CD14-positive monocyte (primary cell): ENCODE data around the gene GSTO2. TPM values are rescaled to one million over a fixed set of nuclear protein-coding genes. Genes with fewer than 3 reads are reported as not detected.

Experiments used
- DNase-seq, 3 donors: peaks; one replicate each; pipeline ENCODE4 v3.0.0-alpha.2; 2011 to 2022
- H2AFZ ChIP-seq: 2 replicates; pipeline ENCODE4 v1.6.0; 2012; ENCODE audit warnings: mild to moderate bottlenecking, low read depth, low read length, inconsistent platforms; ENCODE audit not compliant: insufficient read depth, poor library complexity, severe bottlenecking
- H3K27ac ChIP-seq, 2 donors: 1 replicate in 1 of 2; 2 replicates in 1 of 2; pipeline ENCODE4 v1.5.1; 2012 to 2013; ENCODE audit warnings: low read length in 2 of 2, control low read depth in 1 of 2, inconsistent platforms in 1 of 2, low read depth in 1 of 2, mild to moderate bottlenecking in 1 of 2
- H3K27me3 ChIP-seq, 2 donors: one replicate each; pipeline versions ENCODE4 v1.6.0 to v1.6.1; 2011 to 2013; ENCODE audit warnings: low read length in 2 of 2; ENCODE audit not compliant: control insufficient read depth in 2 of 2, insufficient read depth in 2 of 2
- H3K36me3 ChIP-seq, 2 donors: replicated peaks in 1 of 2; 1 replicate in 1 of 2; 2 replicates in 1 of 2; pipeline versions ENCODE4 v1.5.1 to v1.6.1; 2012 to 2013; ENCODE audit warnings: low read length in 2 of 2, control low read depth in 1 of 2, inconsistent platforms in 1 of 2, mild to moderate bottlenecking in 1 of 2; ENCODE audit not compliant: insufficient read depth in 2 of 2, control insufficient read depth in 1 of 2
- H3K4me1 ChIP-seq, 2 donors: 1 replicate in 1 of 2; 2 replicates in 1 of 2; pipeline versions ENCODE4 v1.5.1 to v1.6.1; 2012 to 2013; ENCODE audit warnings: low read length in 2 of 2, control low read depth in 1 of 2, inconsistent platforms in 1 of 2, mild to moderate bottlenecking in 1 of 2, moderate library complexity in 1 of 2; ENCODE audit not compliant: insufficient read depth in 2 of 2, control insufficient read depth in 1 of 2
- H3K4me2 ChIP-seq: replicated peaks from 2 replicates; pipeline ENCODE3; 2012; ENCODE audit warnings: low read length, moderate library complexity, mild to moderate bottlenecking; ENCODE audit not compliant: poor library complexity, severe bottlenecking; ENCODE audit errors: extremely low read depth
- H3K4me3 ChIP-seq, 3 experiments: fragments of 200-600 bp in 1 of 3; sonication (generic) in 1 of 3; replicated peaks in 1 of 3; 1 replicate in 2 of 3; 2 replicates in 1 of 3; pipeline ENCODE4 v1.5.1; 2011 to 2013; ENCODE audit warnings: low read length in 3 of 3, mild to moderate bottlenecking in 3 of 3, control low read depth in 2 of 3, low read depth in 2 of 3, inconsistent platforms in 1 of 3, moderate library complexity in 1 of 3
- H3K79me2 ChIP-seq: 2 replicates; pipeline ENCODE4 v1.6.0; 2012; ENCODE audit warnings: mild to moderate bottlenecking, control low read depth, inconsistent platforms, low read length, moderate library complexity; ENCODE audit not compliant: insufficient read depth
- H3K9ac ChIP-seq: 2 replicates; pipeline ENCODE4 v1.6.0; 2017; ENCODE audit warnings: low read length, mild to moderate bottlenecking; ENCODE audit not compliant: insufficient read depth, poor library complexity, severe bottlenecking
- H3K9me3 ChIP-seq, 2 donors: replicated peaks in 1 of 2; 1 replicate in 1 of 2; 2 replicates in 1 of 2; pipeline versions ENCODE4 v1.5.1 to v1.6.1; 2012 to 2013; ENCODE audit warnings: low read length in 2 of 2, control low read depth in 1 of 2; ENCODE audit not compliant: control insufficient read depth in 1 of 2, insufficient read depth in 1 of 2
- H4K20me1 ChIP-seq: 2 replicates; pipeline ENCODE4 v1.6.0; 2012; ENCODE audit warnings: mild to moderate bottlenecking, low read length, control low read depth, moderate library complexity; ENCODE audit not compliant: insufficient read depth
- H3K27ac Mint-ChIP-seq, 7 donors: one replicate each; pipeline ENCODE4 v1.8.0; 2020; ENCODE audit warnings: mild to moderate bottlenecking in 7 of 7, mixed read lengths in 7 of 7, moderate library complexity in 6 of 7, inconsistent platforms in 2 of 7
- H3K27me3 Mint-ChIP-seq, 3 donors: one replicate each; pipeline ENCODE4 v1.8.0; 2021 to 2022; ENCODE audit warnings: low read depth in 3 of 3, mild to moderate bottlenecking in 3 of 3, mixed read lengths in 3 of 3, moderate library complexity in 3 of 3, inconsistent platforms in 1 of 3
- H3K36me3 Mint-ChIP-seq, 2 donors: one replicate each; pipeline ENCODE4 v1.8.0; 2020; ENCODE audit warnings: mixed read lengths in 2 of 2, inconsistent platforms in 1 of 2, mild to moderate bottlenecking in 1 of 2
- H3K4me1 Mint-ChIP-seq: one replicate; pipeline ENCODE4 v1.8.0; 2020; ENCODE audit warnings: mild to moderate bottlenecking, mixed read lengths
- H3K4me3 Mint-ChIP-seq, 2 donors: one replicate each; pipeline ENCODE4 v1.8.0; 2020; ENCODE audit warnings: mild to moderate bottlenecking in 2 of 2, mixed read lengths in 2 of 2, moderate library complexity in 1 of 2
- H3K9me3 Mint-ChIP-seq, 7 donors: one replicate each; pipeline ENCODE4 v1.8.0; 2020 to 2022; ENCODE audit warnings: mixed read lengths in 7 of 7, mild to moderate bottlenecking in 6 of 7, moderate library complexity in 6 of 7, inconsistent platforms in 2 of 7
- CTCF ChIP-seq: fragments of 200-600 bp; IDR thresholded peaks from one replicate; pipeline ENCODE4 v1.8.0; 2022; ENCODE audit warnings: antibody characterized with exemption, mild to moderate bottlenecking
- WGBS: methylation state at CpG from one replicate; pipeline ENCODE4 v1.1.5; 2013; ENCODE audit warnings: missing lambda C conversion rate; ENCODE audit not compliant: insufficient coverage; 5-methylcytosine and 5-hydroxymethylcytosine counted together
- intact Hi-C, 2 donors: fragments of 100-400 bp; cut with micrococcal nuclease; formaldehyde crosslinking; loops; one replicate each; pipeline versions ENCODE4 v1.15.0 to v1.15.1; 2023
- polyA plus RNA-seq, 3 donors: library from polyadenylated mRNA; depleted of rRNA in 1 of 3; unstranded in 2 of 3; stranded (reverse) in 1 of 3; fragments of 300-500 nt in 2 of 3; fragments of >200 nt in 1 of 3; fragmentation: Illumina TruSeq in 2 of 3; gene quantifications; 1 replicate in 2 of 3; 2 replicates in 1 of 3; pipeline ENCODE4 v1.2.3, GENCODE V29; 2012 to 2021

The GSTO2 gene
- polyA plus RNA-seq, 3 donors = 0.16 to 0.26 TPM; not detected in 1

GRCh38 chr10:104253606-104254410 lies 15.2 kb upstream of the GSTO2 start:
- peak overlapping the region; percentile 96 to 99 (median 99) for H3K27ac Mint-ChIP-seq
- Histone ChIP-seq H3K79me2 (peaks cover 45% of the 10 kb centered on the region), H2AFZ (peak overlapping the region; percentile 78), H3K9ac (peak overlapping the region; percentile 98), H3K27me3 (no peaks in the 10 kb centered on the region), H3K4me2 (peak overlapping the region; percentile 95), H3K36me3 (peaks cover 11 to 20% of the 10 kb centered on the region in 2 donors), H4K20me1 (peaks cover 30% of the 10 kb centered on the region), H3K27ac (peak overlapping the region; percentile 96 to 99), H3K9me3 (peaks cover 0 to 2% of the 10 kb centered on the region in 2 donors), H3K4me1 (peaks cover 35 to 49% of the 10 kb centered on the region in 2 donors), H3K4me3 (peak overlapping the region; percentile 96 to 97 (median 96))
- H3K27me3 Mint-ChIP-seq = peaks cover 0 to 5% (median 0%) of the 10 kb centered on the region in 3 donors
- peaks cover 22 to 23% of the 10 kb centered on the region in 2 donors for H3K36me3 Mint-ChIP-seq
- WGBS = 30% methylated on average over 10 of the region's 10 CpGs
- H3K4me3 Mint-ChIP-seq = peak overlapping the region; percentile 88 to 98
- peaks cover 58% of the 10 kb centered on the region for H3K4me1 Mint-ChIP-seq
- DNase-seq = peak in 1 of 3 donors; percentile 31
- TF ChIP-seq CTCF = no peak
- H3K9me3 Mint-ChIP-seq = peaks cover 0 to 1% (median 0%) of the 10 kb centered on the region in 7 donors
- intact Hi-C loops = loop anchor here (10.0 kb wide), 1 partner anchor 71 kb away; no protein-coding TSS in a partner anchor

- Histone ChIP-seq H3K9ac (peak within 1 kb of the TSS; percentile 98), H3K27ac (peak within 1 kb of the TSS; percentile 96 to 99), H3K27me3 (no peaks in the 10 kb centered on the region), H3K79me2 (peaks cover 53% of the 10 kb centered on the region), H3K36me3 (peaks cover 19 to 29% of the 10 kb centered on the region in 2 donors), H3K4me2 (peak within 1 kb of the TSS; percentile 95), H4K20me1 (peaks cover 30% of the 10 kb centered on the region), H3K9me3 (no peaks in the 10 kb centered on the region), H3K4me3 (peak within 1 kb of the TSS; percentile 96 to 97 (median 96)), H3K4me1 (peaks cover 44 to 58% of the 10 kb centered on the region in 2 donors), H2AFZ (peak within 1 kb of the TSS; percentile 78)
- Mint-ChIP-seq H3K4me1 (peaks cover 67% of the 10 kb centered on the region), H3K36me3 (peaks cover 31 to 32% of the 10 kb centered on the region in 2 donors), H3K9me3 (no peaks in the 10 kb centered on the region), H3K4me3 (peak within 1 kb of the TSS; percentile 88 to 98), H3K27ac (peak within 1 kb of the TSS; percentile 96 to 99 (median 99)), H3K27me3 (peaks cover 0 to 2% (median 0%) of the 10 kb centered on the region in 3 donors)
- peak; percentile 80 to 84 (median 82) for DNase-seq
- no peak for TF ChIP-seq CTCF
- under 1% methylated on average over 63 of the region's 69 CpGs for WGBS
- intact Hi-C loops = loop anchor here (1.0 to 10.0 kb wide), 2 partner anchors 7 to 70 kb away; no protein-coding TSS in a partner anchor
Observed at GRCh38 chr10:104254493-104255310, 14.3 kb upstream of the GSTO2 start, which contains the start of gene GSTO1. Gene GSTO1, plus strand, starts transcription at chr10:104254892. Its CDS starts 37 bp downstream, at chr10:104254929.
